Ovary (tissue), 9 donors: ENCODE measurements around the gene REEP1. TPM values are rescaled to one million over a fixed set of nuclear protein-coding genes. Genes with fewer than 3 reads are reported as not detected.

Source experiments
- DNase-seq, 5 donors: peaks; one replicate each; pipeline ENCODE4 v3.0.0-alpha.2; 2019 to 2020
- H3K27ac ChIP-seq, 2 donors: fragments of 200-600 bp; one replicate each; pipeline versions ENCODE4 v1.5.1 to v1.8.0; 2019 to 2022
- H3K27me3 ChIP-seq: fragments of 200-600 bp; one replicate; pipeline ENCODE4 v1.8.0; 2022
- H3K36me3 ChIP-seq: fragments of 200-600 bp; sonication (generic); one replicate; pipeline ENCODE4 v1.5.1; 2019
- H3K4me1 ChIP-seq: one replicate; pipeline ENCODE4 v1.8.1; 2013; ENCODE audit warnings: mild to moderate bottlenecking, moderate library complexity; ENCODE audit not compliant: insufficient read depth
- H3K4me3 ChIP-seq: fragments of 200-600 bp; sonication (generic); one replicate; pipeline ENCODE4 v1.5.1; 2017
- H3K9me3 ChIP-seq, 2 donors: fragments of 200-600 bp in 1 of 2; sonication (generic) in 1 of 2; one replicate each; pipeline versions ENCODE4 v1.5.1 to v1.8.1; 2013 to 2019; ENCODE audit warnings: mild to moderate bottlenecking in 1 of 2, moderate library complexity in 1 of 2
- CTCF ChIP-seq, 3 donors: fragments of 450-650 bp in 2 of 3; fragments of 200-600 bp in 1 of 3; IDR thresholded peaks; one replicate each; pipeline versions ENCODE4 v1.5.1 to v1.8.0; 2016 to 2022; ENCODE audit warnings: antibody characterized with exemption in 3 of 3, mild to moderate bottlenecking in 1 of 3
- EP300 ChIP-seq: sonication (generic); formaldehyde crosslinking; IDR thresholded peaks from one replicate; pipeline ENCODE4 v1.6.1; 2017; ENCODE audit warnings: antibody characterized with exemption
- POLR2A ChIP-seq: fragments of 450-650 bp; IDR thresholded peaks from one replicate; pipeline ENCODE4 v1.6.1; 2017; ENCODE audit warnings: antibody characterized with exemption, mild to moderate bottlenecking, moderate library complexity
- WGBS, 3 donors: extraction: QIAGEN DNeasy Blood & Tissue Kit in 1 of 3; methylation state at CpG; one replicate each; pipeline versions ENCODE4 v1.1.5 to v1.1.7; 2013 to 2017; 5-methylcytosine and 5-hydroxymethylcytosine counted together
- intact Hi-C, 4 donors: fragments of 100-400 bp; cut with DNase I; formaldehyde crosslinking; loops; one replicate each; pipeline versions ENCODE4 v1.11.0 to v1.15.1; 2022 to 2023
- polyA plus RNA-seq, 2 donors: library from polyadenylated mRNA; stranded (reverse); fragments of 200-250 nt in 1 of 2; fragments of 350-450 nt in 1 of 2; fragmentation: Illumina TruSeq in 1 of 2; extraction: RNeasy Lipid Tissue Mini Kit (QIAGEN cat#74804) in 1 of 2; gene quantifications; one replicate each; pipeline ENCODE4 v1.2.3, GENCODE V29; 2013 to 2014
- total RNA-seq, 7 donors: library from RNA; depleted of rRNA in 2 of 7; stranded (reverse); fragments of >200 nt in 2 of 7; fragmentation: NEBNext Ultra II Directional in 3 of 7; extraction: Animal tissue kit (Norgen Biotek cat#: 25700) in 3 of 7; gene quantifications; one replicate each; pipeline versions ENCODE4 v1.1.0 to v1.2.4, GENCODE V29; 2016 to 2023
- donor health status: DM: no; HTN: no; CAD: no; lungs with moderate emphysema.
- donor health status: DM: no; HTN: no; CAD: no.
- donor health status: Bipolar disorder and iron deficiency.
- donor health status: DM: yes; HTN: yes; CAD: no.
- donor health status: DM: no; HTN: no; CAD: no.
- donor health status: DM: yes; HTN: yes; CAD: no.

The REEP1 gene
- total and polyA plus RNA-seq, 9 donors, result 0.58 to 35.7 (median 2.0) TPM

GRCh38 chr2:86378469-86378868, 41.0 kb upstream of the REEP1 start:
- no peaks in the 10 kb centered on the region for H3K27me3 ChIP-seq
- no peaks in the 10 kb centered on the region for H3K4me1 ChIP-seq
- no peak overlapping the region for H3K27ac ChIP-seq
- no peaks in the 10 kb centered on the region for H3K9me3 ChIP-seq
- 80 to 93% (median 83%) methylated on average over 3 to 4 of the region's 4 CpGs for WGBS, 3 donors
- no peaks in the 10 kb centered on the region for H3K36me3 ChIP-seq
- TF ChIP-seq POLR2A (no peak), CTCF (IDR thresholded peaks at IDR 0.05) (no peak)
- intact Hi-C loops, result no loop called here
- no peak for DNase-seq
- no peak overlapping the region for H3K4me3 ChIP-seq

DNA sequence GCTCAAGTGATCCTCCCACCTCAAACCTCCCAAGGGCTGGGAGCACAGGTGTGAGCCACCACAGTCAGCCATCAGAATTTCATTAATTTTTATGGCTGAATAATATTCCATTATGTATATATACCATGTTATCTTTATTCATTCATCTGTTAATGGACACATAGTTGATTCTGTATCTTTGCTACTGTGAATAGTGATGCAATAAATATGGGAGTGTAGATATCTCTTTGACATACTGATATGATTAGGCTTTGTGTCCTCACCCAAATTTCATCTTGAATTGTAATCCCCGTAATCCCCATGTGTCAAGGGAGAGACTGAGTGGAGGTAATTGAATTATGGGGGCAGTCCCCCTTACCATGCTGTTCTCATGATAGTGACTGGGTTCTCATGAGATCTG, 38.2 kb upstream of the REEP1 start:
- no peak overlapping the region for H3K27ac ChIP-seq
- H3K36me3 ChIP-seq, result no peaks in the 10 kb centered on the region
- no peaks in the 10 kb centered on the region for H3K27me3 ChIP-seq
- TF ChIP-seq POLR2A (no peak), EP300 (no peak), CTCF (IDR thresholded peaks at IDR 0.05) (no peak)
- 89 to 93% (median 90%) methylated on average over 1 of the region's 1 CpG for WGBS, 3 donors
- no peaks in the 10 kb centered on the region for H3K9me3 ChIP-seq
- H3K4me1 ChIP-seq, result no peaks in the 10 kb centered on the region
- H3K4me3 ChIP-seq, result no peak overlapping the region
- no peak for DNase-seq
- intact Hi-C loops, result no loop called here

DNA sequence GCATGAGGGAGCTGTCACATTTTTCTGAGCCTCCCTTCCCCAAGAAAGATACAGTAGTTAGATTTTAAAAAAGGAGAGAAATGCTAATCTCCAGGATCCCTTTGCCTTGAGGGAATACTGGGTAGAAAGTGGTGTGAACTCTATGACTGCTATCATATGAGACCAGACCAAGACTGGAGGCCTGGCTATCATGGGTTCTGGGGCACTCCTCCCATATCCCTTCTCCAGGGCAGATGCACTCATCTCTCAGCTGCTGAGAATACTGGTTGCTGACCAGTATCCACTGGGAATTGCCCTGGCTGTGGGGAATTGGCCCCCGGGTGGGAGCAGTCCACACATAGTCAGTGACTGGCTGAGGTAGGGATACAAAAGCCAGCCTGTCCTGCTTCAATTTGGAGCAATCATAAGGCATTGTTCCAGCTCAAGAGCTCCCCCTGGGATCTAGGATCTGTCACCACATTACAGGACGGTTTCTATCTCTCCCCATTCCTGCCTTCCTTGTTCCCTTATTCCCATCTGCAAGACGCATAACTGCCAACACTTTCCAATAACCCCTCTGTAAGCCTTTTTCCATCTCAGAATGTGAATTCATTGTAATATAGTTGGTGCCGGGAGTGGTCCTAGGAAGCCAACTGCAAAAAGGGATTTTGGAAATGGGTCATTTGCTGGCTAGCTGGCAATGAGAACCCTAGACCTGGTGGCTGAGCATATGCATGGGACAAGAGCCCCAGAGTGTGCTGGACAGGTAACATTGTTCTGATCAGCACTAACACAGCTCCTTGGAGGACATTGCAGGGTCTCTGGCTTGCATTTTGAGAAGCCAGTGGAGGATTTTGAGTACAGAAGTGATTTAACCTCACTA, 35.4 kb upstream of the REEP1 start:
- TF ChIP-seq POLR2A (no peak), CTCF (IDR thresholded peaks at IDR 0.05) (no peak), EP300 (no peak)
- no peak for DNase-seq

GRCh38 chr2:86372133-86372532, 34.7 kb upstream of the REEP1 start:
- H3K27ac ChIP-seq, result no peak overlapping the region
- no peaks in the 10 kb centered on the region for H3K27me3 ChIP-seq
- 38 to 43% (median 41%) methylated on average over 4 of the region's 4 CpGs for WGBS, 3 donors
- H3K9me3 ChIP-seq, result no peaks in the 10 kb centered on the region
- H3K36me3 ChIP-seq, result no peaks in the 10 kb centered on the region
- H3K4me1 ChIP-seq, result no peaks in the 10 kb centered on the region
- no peak for DNase-seq
- no peak overlapping the region for H3K4me3 ChIP-seq
- no peak for TF ChIP-seq CTCF (IDR thresholded peaks at IDR 0.05)
- no peak for TF ChIP-seq EP300
- no peak for TF ChIP-seq POLR2A
- intact Hi-C loops, result loop anchor here in 1 of 4 donors (5.0 kb wide), 1 partner anchor 150 kb away; no protein-coding TSS in a partner anchor

More for the DNA sequence above, 35.4 kb upstream of the REEP1 start:
- Histone ChIP-seq H3K9me3 (no peaks in the 10 kb centered on the region), H3K27me3 (no peaks in the 10 kb centered on the region), H3K4me3 (no peak overlapping the region), H3K36me3 (no peaks in the 10 kb centered on the region), H3K27ac (no peak overlapping the region), H3K4me1 (no peaks in the 10 kb centered on the region)
- 42 to 56% (median 45%) methylated on average over 4 of the region's 4 CpGs for WGBS, 3 donors
- intact Hi-C loops, result loop anchor here in 1 of 4 donors (5.0 kb wide), 1 partner anchor 151 kb away; no protein-coding TSS in a partner anchor
